ENCODE results near the gene PFDN5. TPM values are rescaled to one million over a fixed set of nuclear protein-coding genes. Genes with fewer than 3 reads are reported as not detected.

Gene PFDN5
- total and polyA plus RNA-seq, 10 of the 15 experiments (the other 5 are each of a cell fraction or from before 2014, with no cell fraction given): 300 to 1,596 (median 495) TPM

DNA sequence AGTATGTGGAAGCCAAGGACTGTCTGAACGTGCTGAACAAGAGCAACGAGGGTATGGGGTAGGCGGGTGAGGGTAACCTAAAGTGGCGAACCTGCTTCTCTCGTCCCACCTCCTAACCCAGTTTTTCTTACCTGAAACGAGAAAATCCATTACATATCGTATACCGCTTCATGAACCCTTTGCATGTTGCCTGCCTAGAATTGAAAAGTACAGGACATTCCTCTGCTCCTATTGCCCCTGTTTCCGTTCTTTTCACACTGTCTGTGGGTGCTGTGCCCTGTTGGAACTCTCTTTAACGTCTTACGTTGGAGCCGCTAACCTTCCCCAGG is 513 bp downstream of the PFDN5 start:
- intact Hi-C loops (cut with micrococcal nuclease; ENCODE audit: unreplicated experiment): loop anchor here (1.0 kb wide), 1 partner anchor 25 kb away; the partner anchor contains the start of gene AAAS
- no peak for DNase-seq (ENCODE audit: low read depth, low spot score)
- in situ Hi-C loops (cut with MboI): no loop called here
- Histone ChIP-seq H3K27ac (ENCODE audit: control insufficient read depth, insufficient read depth) (peak overlapping the region; percentile 75), H3K79me2 (ENCODE audit: control insufficient read depth, insufficient read depth, low read length) (peaks cover 28% of the 10 kb centered on the region), H3K9me3 (replicated peaks; ENCODE audit: control insufficient read depth, insufficient read depth, low read length) (no peaks in the 10 kb centered on the region), H3K36me3 (ENCODE audit: control insufficient read depth in 2 of 2, insufficient read depth in 2 of 2, low read length in 1 of 2) (peaks cover 7 to 17% of the 10 kb centered on the region in 2 experiments; a peak in 3 of 4 replicates), H3K4me1 (ENCODE audit: control insufficient read depth, insufficient read depth, low read length) (peaks cover 25% of the 10 kb centered on the region), H3K4me3 (peak overlapping the region; percentile 82), H3K4me2 (ENCODE audit: control insufficient read depth, insufficient read depth) (peak overlapping the region; percentile 70), H3K9ac (ENCODE audit: control insufficient read depth, insufficient read depth, low read length) (peak overlapping the region; percentile 87), H3K27me3 (replicated peaks in 1 of 2; ENCODE audit: control insufficient read depth in 2 of 2, insufficient read depth in 2 of 2, low read length in 1 of 2) (no peaks in the 10 kb centered on the region), H2AFZ (ENCODE audit: control insufficient read depth, low read depth, low read length) (peak overlapping the region; percentile 98), H4K20me1 (ENCODE audit: control insufficient read depth, insufficient read depth) (no peaks in the 10 kb centered on the region; the same call in 1 of the 2 replicates)
- SMC1A ChIA-PET (ENCODE audit: uncharacterized antibody, unreplicated experiment): interaction anchor here (0.7 to 2.9 kb wide), 14 partner anchors 10 to 194 kb away, joined by 3 to 27 read pairs (median 5); partner anchors contain the start of genes AAAS, CSAD, ESPL1 and ZNF740
- RAD21 ChIA-PET (ENCODE audit: unreplicated experiment): interaction anchor here (0.7 to 6.2 kb wide), 17 partner anchors 13 to 193 kb away, joined by 3 to 43 read pairs (median 4); partner anchors contain the start of genes AAAS, ESPL1 and SOAT2
- TF ChIP-seq MEF2A (IDR thresholded peaks at IDR 0.05; ENCODE audit: insufficient read depth, low read depth, low read length): no peak
- TF ChIP-seq, protein P1, sequence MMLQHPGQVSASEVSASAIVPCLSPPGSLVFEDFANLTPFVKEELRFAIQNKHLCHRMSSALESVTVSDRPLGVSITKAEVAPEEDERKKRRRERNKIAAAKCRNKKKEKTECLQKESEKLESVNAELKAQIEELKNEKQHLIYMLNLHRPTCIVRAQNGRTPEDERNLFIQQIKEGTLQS (IDR thresholded peaks at IDR 0.05; ENCODE audit: borderline replicate concordance, extremely low read depth, low read depth, low read length): no peak
- TF ChIP-seq ZNF207 (IDR thresholded peaks at IDR 0.05; ENCODE audit: borderline replicate concordance): no peak
- TF ChIP-seq, protein P2, sequence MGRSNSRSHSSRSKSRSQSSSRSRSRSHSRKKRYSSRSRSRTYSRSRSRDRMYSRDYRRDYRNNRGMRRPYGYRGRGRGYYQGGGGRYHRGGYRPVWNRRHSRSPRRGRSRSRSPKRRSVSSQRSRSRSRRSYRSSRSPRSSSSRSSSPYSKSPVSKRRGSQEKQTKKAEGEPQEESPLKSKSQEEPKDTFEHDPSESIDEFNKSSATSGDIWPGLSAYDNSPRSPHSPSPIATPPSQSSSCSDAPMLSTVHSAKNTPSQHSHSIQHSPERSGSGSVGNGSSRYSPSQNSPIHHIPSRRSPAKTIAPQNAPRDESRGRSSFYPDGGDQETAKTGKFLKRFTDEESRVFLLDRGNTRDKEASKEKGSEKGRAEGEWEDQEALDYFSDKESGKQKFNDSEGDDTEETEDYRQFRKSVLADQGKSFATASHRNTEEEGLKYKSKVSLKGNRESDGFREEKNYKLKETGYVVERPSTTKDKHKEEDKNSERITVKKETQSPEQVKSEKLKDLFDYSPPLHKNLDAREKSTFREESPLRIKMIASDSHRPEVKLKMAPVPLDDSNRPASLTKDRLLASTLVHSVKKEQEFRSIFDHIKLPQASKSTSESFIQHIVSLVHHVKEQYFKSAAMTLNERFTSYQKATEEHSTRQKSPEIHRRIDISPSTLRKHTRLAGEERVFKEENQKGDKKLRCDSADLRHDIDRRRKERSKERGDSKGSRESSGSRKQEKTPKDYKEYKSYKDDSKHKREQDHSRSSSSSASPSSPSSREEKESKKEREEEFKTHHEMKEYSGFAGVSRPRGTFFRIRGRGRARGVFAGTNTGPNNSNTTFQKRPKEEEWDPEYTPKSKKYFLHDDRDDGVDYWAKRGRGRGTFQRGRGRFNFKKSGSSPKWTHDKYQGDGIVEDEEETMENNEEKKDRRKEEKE (IDR thresholded peaks at IDR 0.05): no peak
- TF ChIP-seq, protein P3, sequence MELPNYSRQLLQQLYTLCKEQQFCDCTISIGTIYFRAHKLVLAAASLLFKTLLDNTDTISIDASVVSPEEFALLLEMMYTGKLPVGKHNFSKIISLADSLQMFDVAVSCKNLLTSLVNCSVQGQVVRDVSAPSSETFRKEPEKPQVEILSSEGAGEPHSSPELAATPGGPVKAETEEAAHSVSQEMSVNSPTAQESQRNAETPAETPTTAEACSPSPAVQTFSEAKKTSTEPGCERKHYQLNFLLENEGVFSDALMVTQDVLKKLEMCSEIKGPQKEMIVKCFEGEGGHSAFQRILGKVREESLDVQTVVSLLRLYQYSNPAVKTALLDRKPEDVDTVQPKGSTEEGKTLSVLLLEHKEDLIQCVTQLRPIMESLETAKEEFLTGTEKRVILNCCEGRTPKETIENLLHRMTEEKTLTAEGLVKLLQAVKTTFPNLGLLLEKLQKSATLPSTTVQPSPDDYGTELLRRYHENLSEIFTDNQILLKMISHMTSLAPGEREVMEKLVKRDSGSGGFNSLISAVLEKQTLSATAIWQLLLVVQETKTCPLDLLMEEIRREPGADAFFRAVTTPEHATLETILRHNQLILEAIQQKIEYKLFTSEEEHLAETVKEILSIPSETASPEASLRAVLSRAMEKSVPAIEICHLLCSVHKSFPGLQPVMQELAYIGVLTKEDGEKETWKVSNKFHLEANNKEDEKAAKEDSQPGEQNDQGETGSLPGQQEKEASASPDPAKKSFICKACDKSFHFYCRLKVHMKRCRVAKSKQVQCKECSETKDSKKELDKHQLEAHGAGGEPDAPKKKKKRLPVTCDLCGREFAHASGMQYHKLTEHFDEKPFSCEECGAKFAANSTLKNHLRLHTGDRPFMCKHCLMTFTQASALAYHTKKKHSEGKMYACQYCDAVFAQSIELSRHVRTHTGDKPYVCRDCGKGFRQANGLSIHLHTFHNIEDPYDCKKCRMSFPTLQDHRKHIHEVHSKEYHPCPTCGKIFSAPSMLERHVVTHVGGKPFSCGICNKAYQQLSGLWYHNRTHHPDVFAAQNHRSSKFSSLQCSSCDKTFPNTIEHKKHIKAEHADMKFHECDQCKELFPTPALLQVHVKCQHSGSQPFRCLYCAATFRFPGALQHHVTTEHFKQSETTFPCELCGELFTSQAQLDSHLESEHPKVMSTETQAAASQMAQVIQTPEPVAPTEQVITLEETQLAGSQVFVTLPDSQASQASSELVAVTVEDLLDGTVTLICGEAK (IDR thresholded peaks at IDR 0.05; ENCODE audit: borderline replicate concordance): no peak
- TF ChIP-seq SP1 (IDR thresholded peaks at IDR 0.05; ENCODE audit: low read depth, low read length): no peak
- TF ChIP-seq STAT3 (IDR thresholded peaks at IDR 0.05; ENCODE audit: low read depth, low read length): no peak
- no peak for TF ChIP-seq BMI1 (IDR thresholded peaks at IDR 0.05; ENCODE audit: borderline replicate concordance)
- TF ChIP-seq SREBF2 (IDR thresholded peaks at IDR 0.05; ENCODE audit: low read length): no peak
- TF ChIP-seq SRF (IDR thresholded peaks at IDR 0.05; ENCODE audit: low read depth in 2 of 2, low read length in 2 of 2): no peak
- TF ChIP-seq POLR2AphosphoS5 (IDR thresholded peaks at IDR 0.05; ENCODE audit: low read length): no peak
- POLR2A ChIA-PET: interaction anchor here (0.7 to 2.3 kb wide), 12 partner anchors 18 to 116 kb away, joined by 3 to 24 read pairs (median 5); partner anchors contain the start of genes AAAS, CSAD, ESPL1 and ZNF740
- CTCF ChIA-PET: interaction anchor here (0.6 to 12.9 kb wide), 20 partner anchors 8 to 230 kb away, joined by 3 to 315 read pairs (median 4); partner anchors contain the start of genes AAAS, ESPL1 and ITGB7
- peak; percentile 8 for ATAC-seq
- 2% methylated on average over 12 of the region's 12 CpGs for WGBS (ENCODE audit: insufficient coverage, insufficient replicate concordance, low lambda C conversion rate, missing lambda C conversion rate)
- FAIRE-seq: no peak
- BruUV-seq (replicated peaks): TSS peak; percentile 80

Data from GM12878 (cell line).